HEK293T (cell line): ENCODE data around the gene IL7R.

Source experiments
- CTCF ChIA-PET: fragments of 350-600 bp; formaldehyde crosslinking; extraction: SDS; loops from one replicate; lab custom pipeline; 2021; ENCODE audit warnings: antibody characterized with exemption, inconsistent platforms; lab: Yijun Ruan, JAX
- POLR2A ChIA-PET: fragments of 350-600 bp; formaldehyde crosslinking; extraction: SDS; loops from one replicate; lab custom pipeline; 2020; ENCODE audit warnings: antibody characterized with exemption, inconsistent platforms; lab: Yijun Ruan, JAX
- DNase-seq: peaks from one replicate; pipeline ENCODE4 v3.0.0; 2012; ENCODE audit warnings: mixed read lengths; ENCODE audit errors: extremely low spot score
- ARNT ChIP-seq: fragments of 450-650 bp; IDR thresholded peaks from 2 replicates; pipeline ENCODE4 v1.6.1; 2017; ENCODE audit warnings: mild to moderate bottlenecking
- BHLHE40 ChIP-seq: fragments of 450-650 bp; IDR thresholded peaks from 2 replicates; pipeline ENCODE4 v1.6.1; 2016; ENCODE audit warnings: mild to moderate bottlenecking, moderate library complexity, borderline replicate concordance
- CTBP1 ChIP-seq: fragments of 450-650 bp; IDR thresholded peaks from 2 replicates; pipeline ENCODE4 v1.6.1; 2016; ENCODE audit warnings: borderline replicate concordance
- ELF4 ChIP-seq: fragments of 450-650 bp; IDR thresholded peaks from 2 replicates; pipeline ENCODE4 v1.6.1; 2017; ENCODE audit warnings: antibody characterized with exemption
- FOXA1 ChIP-seq: fragments of 450-650 bp; IDR thresholded peaks from 2 replicates; pipeline ENCODE4 v1.6.1; 2016; ENCODE audit warnings: mild to moderate bottlenecking
- FOXK2 ChIP-seq: fragments of 450-650 bp; IDR thresholded peaks from 2 replicates; pipeline ENCODE4 v1.6.1; 2016; ENCODE audit warnings: mild to moderate bottlenecking
- FOXM1 ChIP-seq: fragments of 450-650 bp; IDR thresholded peaks from 2 replicates; pipeline ENCODE4 v1.6.1; 2017; ENCODE audit warnings: mild to moderate bottlenecking, borderline replicate concordance
- HDGF ChIP-seq: fragments of 450-650 bp; IDR thresholded peaks from 2 replicates; pipeline ENCODE4 v1.6.1; 2017; ENCODE audit warnings: antibody characterized with exemption, borderline replicate concordance
- L3MBTL2 ChIP-seq: fragments of 450-650 bp; conservative IDR thresholded peaks from 2 replicates; pipeline ENCODE4 v1.6.1; 2016; ENCODE audit warnings: mild to moderate bottlenecking
- LEF1 ChIP-seq: fragments of 450-650 bp; IDR thresholded peaks from 2 replicates; pipeline ENCODE4 v1.6.1; 2017; ENCODE audit warnings: mild to moderate bottlenecking, borderline replicate concordance
- NFRKB ChIP-seq: fragments of 450-650 bp; IDR thresholded peaks from 2 replicates; pipeline ENCODE4 v1.6.1; 2016; ENCODE audit warnings: mild to moderate bottlenecking, moderate library complexity
- PKNOX1 ChIP-seq: fragments of 450-650 bp; IDR thresholded peaks from 2 replicates; pipeline ENCODE4 v1.6.1; 2016
- SP1 ChIP-seq: fragments of 450-650 bp; IDR thresholded peaks from 2 replicates; pipeline ENCODE4 v1.6.1; 2017
- SUZ12 ChIP-seq: fragments of 450-650 bp; IDR thresholded peaks from 2 replicates; pipeline ENCODE4 v1.6.1; 2016; ENCODE audit warnings: mild to moderate bottlenecking
- TARDBP ChIP-seq: fragments of 450-650 bp; IDR thresholded peaks from 2 replicates; pipeline ENCODE4 v1.6.1; 2016
- ZNF384 ChIP-seq: fragments of 450-650 bp; IDR thresholded peaks from 2 replicates; pipeline ENCODE4 v1.6.1; 2016

Gene IL7R

GRCh38 chr5:35921930-35922329 is 65.2 kb downstream of the IL7R start:
- DNase-seq = no peak
- TF ChIP-seq SP1 = no peak
- no peak for TF ChIP-seq SUZ12
- TF ChIP-seq L3MBTL2 = no peak
- TF ChIP-seq FOXM1 = no peak
- TF ChIP-seq PKNOX1 = no peak
- TF ChIP-seq NFRKB = no peak
- TF ChIP-seq ZNF384 = no peak
- no peak for TF ChIP-seq TARDBP
- no peak for TF ChIP-seq BHLHE40
- TF ChIP-seq LEF1 = no peak
- TF ChIP-seq CTBP1 = no peak
- no peak for TF ChIP-seq ELF4
- TF ChIP-seq HDGF = no peak
- TF ChIP-seq ARNT = no peak
- TF ChIP-seq FOXK2 = no peak
- no peak for TF ChIP-seq FOXA1
- CTCF ChIA-PET = no interaction called here
- POLR2A ChIA-PET = no interaction called here

- ChIA-PET CTCF (no interaction called here), POLR2A (no interaction called here)
- TF ChIP-seq SUZ12 (no peak), FOXK2 (no peak), L3MBTL2 (no peak), ARNT (no peak), TARDBP (no peak), FOXM1 (no peak), CTBP1 (no peak), ELF4 (no peak), LEF1 (no peak), ZNF384 (no peak), FOXA1 (no peak), NFRKB (no peak), HDGF (no peak)
- DNase-seq = no peak
Observed at GRCh38 chr5:35922468-35922867, 65.8 kb downstream of the IL7R start.

GRCh38 chr5:35924122-35924949 is 67.6 kb downstream of the IL7R start:
- ChIA-PET CTCF (interaction anchor here (1.1 to 1.5 kb wide), 7 partner anchors 66 to 834 kb away, joined by 3 to 4 read pairs (median 3); no protein-coding TSS in a partner anchor), POLR2A (no interaction called here)
- TF ChIP-seq SP1 = no peak
- no peak for TF ChIP-seq BHLHE40
- TF ChIP-seq CTBP1 = no peak
- no peak for TF ChIP-seq FOXA1
- no peak for DNase-seq

GRCh38 chr5:35924950-35925722 is 68.4 kb downstream of the IL7R start:
- ChIA-PET POLR2A (no interaction called here), CTCF (interaction anchor here (0.5 to 1.5 kb wide), 11 partner anchors 9 to 834 kb away, joined by 3 to 5 read pairs (median 3); no protein-coding TSS in a partner anchor)
- TF ChIP-seq CTBP1 (no peak), BHLHE40 (no peak), PKNOX1 (no peak), TARDBP (no peak), L3MBTL2 (peak; percentile 64; the same call in 1 of the 2 replicates), LEF1 (no peak)
- DNase-seq = peak; percentile 61

GRCh38 chr5:35926389-35927051 is 69.8 kb downstream of the IL7R start:
- POLR2A ChIA-PET = no interaction called here
- TF ChIP-seq NFRKB (no peak), BHLHE40 (no peak), SP1 (no peak), HDGF (no peak), PKNOX1 (no peak), CTBP1 (no peak), TARDBP (no peak), L3MBTL2 (no peak), ELF4 (no peak)
- DNase-seq = peak; percentile 71
- CTCF ChIA-PET = interaction anchor here (0.5 to 2.1 kb wide), 7 partner anchors 46 to 491 kb away, joined by 3 to 13 read pairs (median 3); no protein-coding TSS in a partner anchor
